ENCODE results near the gene REELD1.

Gene REELD1

DNA sequence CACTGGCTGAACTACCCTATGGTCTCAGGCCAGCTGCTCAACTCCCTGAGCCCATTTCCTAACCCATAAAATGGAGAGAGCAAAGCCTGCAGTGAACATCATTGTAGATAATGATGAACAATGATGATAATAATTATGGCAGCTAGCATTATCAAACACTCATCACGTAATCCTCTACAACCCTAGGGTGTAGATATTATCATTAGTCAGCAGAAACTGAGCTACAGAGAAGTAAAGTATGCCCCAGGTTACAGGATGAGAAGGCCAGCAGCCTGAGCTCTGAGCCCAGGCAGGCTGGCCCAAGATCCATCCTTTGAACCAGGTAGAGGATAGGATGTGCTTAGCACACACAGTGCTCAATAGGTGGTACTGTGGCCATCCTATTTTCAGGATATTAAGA, 43.2 kb downstream of the REELD1 start:
- TF ChIP-seq HOXA7 (CRISPR knock-in tag; IDR thresholded peaks at IDR 0.05; ENCODE audit: borderline replicate concordance) (no peak), ZNF324 (tag by site-specific recombination; IDR thresholded peaks at IDR 0.05) (no peak), KLF1 (tag by site-specific recombination; IDR thresholded peaks at IDR 0.05) (no peak), ZNF2 (tag by site-specific recombination; IDR thresholded peaks at IDR 0.05) (no peak), ZNF10 (tag by site-specific recombination; IDR thresholded peaks at IDR 0.05) (no peak), KLF9 (tag by site-specific recombination; IDR thresholded peaks at IDR 0.05; ENCODE audit: low read depth) (no peak), ZNF510 (tag by site-specific recombination; IDR thresholded peaks at IDR 0.05; ENCODE audit: insufficient replicate concordance) (no peak), OSR2 (tag by site-specific recombination; IDR thresholded peaks at IDR 0.05) (no peak), GLIS1 (tag by site-specific recombination; IDR thresholded peaks at IDR 0.05) (no peak)
- TF ChIP-seq, protein P1, sequence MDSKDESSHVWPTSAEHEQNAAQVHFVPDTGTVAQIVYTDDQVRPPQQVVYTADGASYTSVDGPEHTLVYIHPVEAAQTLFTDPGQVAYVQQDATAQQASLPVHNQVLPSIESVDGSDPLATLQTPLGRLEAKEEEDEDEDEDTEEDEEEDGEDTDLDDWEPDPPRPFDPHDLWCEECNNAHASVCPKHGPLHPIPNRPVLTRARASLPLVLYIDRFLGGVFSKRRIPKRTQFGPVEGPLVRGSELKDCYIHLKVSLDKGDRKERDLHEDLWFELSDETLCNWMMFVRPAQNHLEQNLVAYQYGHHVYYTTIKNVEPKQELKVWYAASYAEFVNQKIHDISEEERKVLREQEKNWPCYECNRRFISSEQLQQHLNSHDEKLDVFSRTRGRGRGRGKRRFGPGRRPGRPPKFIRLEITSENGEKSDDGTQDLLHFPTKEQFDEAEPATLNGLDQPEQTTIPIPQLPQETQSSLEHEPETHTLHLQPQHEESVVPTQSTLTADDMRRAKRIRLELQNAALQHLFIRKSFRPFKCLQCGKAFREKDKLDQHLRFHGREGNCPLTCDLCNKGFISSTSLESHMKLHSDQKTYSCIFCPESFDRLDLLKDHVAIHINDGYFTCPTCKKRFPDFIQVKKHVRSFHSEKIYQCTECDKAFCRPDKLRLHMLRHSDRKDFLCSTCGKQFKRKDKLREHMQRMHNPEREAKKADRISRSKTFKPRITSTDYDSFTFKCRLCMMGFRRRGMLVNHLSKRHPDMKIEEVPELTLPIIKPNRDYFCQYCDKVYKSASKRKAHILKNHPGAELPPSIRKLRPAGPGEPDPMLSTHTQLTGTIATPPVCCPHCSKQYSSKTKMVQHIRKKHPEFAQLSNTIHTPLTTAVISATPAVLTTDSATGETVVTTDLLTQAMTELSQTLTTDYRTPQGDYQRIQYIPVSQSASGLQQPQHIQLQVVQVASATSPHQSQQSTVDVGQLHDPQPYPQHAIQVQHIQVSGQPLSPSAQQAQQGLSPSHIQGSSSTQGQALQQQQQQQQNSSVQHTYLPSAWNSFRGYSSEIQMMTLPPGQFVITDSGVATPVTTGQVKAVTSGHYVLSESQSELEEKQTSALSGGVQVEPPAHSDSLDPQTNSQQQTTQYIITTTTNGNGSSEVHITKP (tag by site-specific recombination; IDR thresholded peaks at IDR 0.05): no peak
- Histone ChIP-seq H3K27ac (ENCODE audit: extremely low read depth, low read depth, low read length) (no peak overlapping the region), H3K4me1 (ENCODE audit: control insufficient read depth, insufficient read depth, low read length) (no peaks in the 10 kb centered on the region), H3K9me3 (ENCODE audit: control insufficient read depth, insufficient read depth, low read depth, low read length) (no peaks in the 10 kb centered on the region), H3K4me3 (ENCODE audit: low read depth, low read length) (no peak overlapping the region), H3K36me3 (ENCODE audit: control insufficient read depth in 2 of 2, insufficient read depth in 1 of 2, low read length in 2 of 2) (no peaks in the 10 kb centered on the region)
- CTCF ChIA-PET: no interaction called here
- POLR2A ChIA-PET: no interaction called here

GRCh38 chr4:146260521-146260920, 46.2 kb downstream of the REELD1 start:
- CTCF ChIA-PET: interaction anchor here (1.0 kb wide), 1 partner anchor 16 kb away, joined by 3 read pairs; no protein-coding TSS in a partner anchor
- TF ChIP-seq ZIC2 (tag by site-specific recombination; IDR thresholded peaks at IDR 0.05) (no peak), ZNF785 (tag by site-specific recombination; IDR thresholded peaks at IDR 0.05) (no peak), ZNF16 (tag by site-specific recombination; IDR thresholded peaks at IDR 0.05; ENCODE audit: low read depth) (no peak)

GRCh38 chr4:146261041-146261440, 46.7 kb downstream of the REELD1 start:
- H3K9me3 ChIP-seq (ENCODE audit: control insufficient read depth, insufficient read depth, low read depth, low read length): no peaks in the 10 kb centered on the region
- CTCF ChIA-PET: interaction anchor here (1.0 kb wide), 1 partner anchor 17 kb away, joined by 3 read pairs; no protein-coding TSS in a partner anchor
- H3K36me3 ChIP-seq (ENCODE audit: control insufficient read depth in 2 of 2, insufficient read depth in 1 of 2, low read length in 2 of 2): no peaks in the 10 kb centered on the region
- H3K4me3 ChIP-seq (ENCODE audit: low read depth, low read length): no peak overlapping the region
- H3K4me1 ChIP-seq (ENCODE audit: control insufficient read depth, insufficient read depth, low read length): no peaks in the 10 kb centered on the region
- POLR2A ChIA-PET: no interaction called here
- H3K27ac ChIP-seq (ENCODE audit: extremely low read depth, low read depth, low read length): no peak overlapping the region
- TF ChIP-seq ZNF366 (tag by site-specific recombination; conservative IDR thresholded peaks at IDR 0.05) (no peak), ZBTB8A (tag by site-specific recombination; IDR thresholded peaks at IDR 0.05) (no peak), ZNF174 (tag by site-specific recombination; IDR thresholded peaks at IDR 0.05) (no peak), ZNF610 (tag by site-specific recombination; IDR thresholded peaks at IDR 0.05; ENCODE audit: borderline replicate concordance) (no peak), SETDB1 (IDR thresholded peaks at IDR 0.05; ENCODE audit: insufficient read length, low read length) (no peak), ZNF335 (tag by site-specific recombination; conservative IDR thresholded peaks at IDR 0.05) (no peak), ZBTB10 (tag by site-specific recombination; IDR thresholded peaks at IDR 0.05) (no peak), PRDM1 (tag by site-specific recombination; IDR thresholded peaks at IDR 0.05) (no peak), ZFP37 (tag by site-specific recombination; IDR thresholded peaks at IDR 0.05) (no peak), HOXA7 (CRISPR knock-in tag; IDR thresholded peaks at IDR 0.05; ENCODE audit: borderline replicate concordance) (no peak), TCF7L2 (IDR thresholded peaks at IDR 0.05; ENCODE audit: borderline replicate concordance, low read depth, low read length) (no peak)
- TF ChIP-seq, protein P2, sequence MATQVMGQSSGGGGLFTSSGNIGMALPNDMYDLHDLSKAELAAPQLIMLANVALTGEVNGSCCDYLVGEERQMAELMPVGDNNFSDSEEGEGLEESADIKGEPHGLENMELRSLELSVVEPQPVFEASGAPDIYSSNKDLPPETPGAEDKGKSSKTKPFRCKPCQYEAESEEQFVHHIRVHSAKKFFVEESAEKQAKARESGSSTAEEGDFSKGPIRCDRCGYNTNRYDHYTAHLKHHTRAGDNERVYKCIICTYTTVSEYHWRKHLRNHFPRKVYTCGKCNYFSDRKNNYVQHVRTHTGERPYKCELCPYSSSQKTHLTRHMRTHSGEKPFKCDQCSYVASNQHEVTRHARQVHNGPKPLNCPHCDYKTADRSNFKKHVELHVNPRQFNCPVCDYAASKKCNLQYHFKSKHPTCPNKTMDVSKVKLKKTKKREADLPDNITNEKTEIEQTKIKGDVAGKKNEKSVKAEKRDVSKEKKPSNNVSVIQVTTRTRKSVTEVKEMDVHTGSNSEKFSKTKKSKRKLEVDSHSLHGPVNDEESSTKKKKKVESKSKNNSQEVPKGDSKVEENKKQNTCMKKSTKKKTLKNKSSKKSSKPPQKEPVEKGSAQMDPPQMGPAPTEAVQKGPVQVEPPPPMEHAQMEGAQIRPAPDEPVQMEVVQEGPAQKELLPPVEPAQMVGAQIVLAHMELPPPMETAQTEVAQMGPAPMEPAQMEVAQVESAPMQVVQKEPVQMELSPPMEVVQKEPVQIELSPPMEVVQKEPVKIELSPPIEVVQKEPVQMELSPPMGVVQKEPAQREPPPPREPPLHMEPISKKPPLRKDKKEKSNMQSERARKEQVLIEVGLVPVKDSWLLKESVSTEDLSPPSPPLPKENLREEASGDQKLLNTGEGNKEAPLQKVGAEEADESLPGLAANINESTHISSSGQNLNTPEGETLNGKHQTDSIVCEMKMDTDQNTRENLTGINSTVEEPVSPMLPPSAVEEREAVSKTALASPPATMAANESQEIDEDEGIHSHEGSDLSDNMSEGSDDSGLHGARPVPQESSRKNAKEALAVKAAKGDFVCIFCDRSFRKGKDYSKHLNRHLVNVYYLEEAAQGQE (tag by site-specific recombination; IDR thresholded peaks at IDR 0.05): no peak

More at GRCh38 chr4:146260521-146260920, 46.2 kb downstream of the REELD1 start:
- H3K4me1 ChIP-seq (ENCODE audit: control insufficient read depth, insufficient read depth, low read length): no peaks in the 10 kb centered on the region
- no peaks in the 10 kb centered on the region for H3K36me3 ChIP-seq (ENCODE audit: control insufficient read depth in 2 of 2, insufficient read depth in 1 of 2, low read length in 2 of 2)
- H3K9me3 ChIP-seq (ENCODE audit: control insufficient read depth, insufficient read depth, low read depth, low read length): no peaks in the 10 kb centered on the region
- H3K4me3 ChIP-seq (ENCODE audit: low read depth, low read length): no peak overlapping the region
- no peak overlapping the region for H3K27ac ChIP-seq (ENCODE audit: extremely low read depth, low read depth, low read length)
- POLR2A ChIA-PET: no interaction called here
